ENCODE results near the gene RAB34. TPM values are rescaled to one million over a fixed set of nuclear protein-coding genes. Genes with fewer than 3 reads are reported as not detected.

The RAB34 gene, protein sequence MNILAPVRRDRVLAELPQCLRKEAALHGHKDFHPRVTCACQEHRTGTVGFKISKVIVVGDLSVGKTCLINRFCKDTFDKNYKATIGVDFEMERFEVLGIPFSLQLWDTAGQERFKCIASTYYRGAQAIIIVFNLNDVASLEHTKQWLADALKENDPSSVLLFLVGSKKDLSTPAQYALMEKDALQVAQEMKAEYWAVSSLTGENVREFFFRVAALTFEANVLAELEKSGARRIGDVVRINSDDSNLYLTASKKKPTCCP
- polyA plus RNA-seq (2011; rRNA removed) (389 and 428 TPM in 2 replicates), polyA minus RNA-seq (2011; rRNA and poly(A)+ RNA removed) (295 and 356 TPM in 2 replicates)

GRCh38 chr17:28717578-28718332 lies at the start of gene RAB34:
RAB34 (minus strand) TSS chr17:28717868; CDS start chr17:28717266, 602 bp downstream.
- peak; percentile 15; the same call in 1 of the 2 replicates for TF ChIP-seq CTCF (IDR thresholded peaks at IDR 0.05; ENCODE audit: low read depth, low read length)
- ChIA-PET POLR2A (no interaction called here), CTCF (no interaction called here)

GRCh38 chr17:28765038-28765437 lies 47.4 kb upstream of the RAB34 start:
- ChIA-PET CTCF (interaction anchor here (0.6 to 6.4 kb wide), 20 partner anchors 9 to 188 kb away, joined by 3 to 100 read pairs (median 12); partner anchors contain the start of genes FAM222B, FLOT2, NEK8 and TLCD1), POLR2A (no interaction called here)
- no peak for DNase-seq (ENCODE audit: low read depth, low spot score)
- Histone ChIP-seq H3K4me3 (ENCODE audit: low read depth, low read length) (no peak overlapping the region), H3K9me3 (ENCODE audit: control insufficient read depth, insufficient read depth, low read length) (no peaks in the 10 kb centered on the region), H3K27ac (ENCODE audit: low read depth, low read length) (no peak overlapping the region), H3K27me3 (ENCODE audit: control insufficient read depth, insufficient read depth, low read length) (no peaks in the 10 kb centered on the region)
- TF ChIP-seq CTCF (IDR thresholded peaks at IDR 0.05; ENCODE audit: low read depth, low read length) = no peak

More at GRCh38 chr17:28717578-28718332, at the start of gene RAB34:
- Histone ChIP-seq H3K27ac (ENCODE audit: low read depth, low read length) (peak within 1 kb of the TSS; percentile 91), H3K27me3 (ENCODE audit: control insufficient read depth, insufficient read depth, low read length) (no peaks in the 10 kb centered on the region), H3K4me3 (ENCODE audit: low read depth, low read length) (peak within 1 kb of the TSS; percentile 85), H3K9me3 (ENCODE audit: control insufficient read depth, insufficient read depth, low read length) (no peaks in the 10 kb centered on the region; the same call in 1 of the 2 replicates)
- DNase-seq (ENCODE audit: low read depth, low spot score) = peak; percentile 74

DNA sequence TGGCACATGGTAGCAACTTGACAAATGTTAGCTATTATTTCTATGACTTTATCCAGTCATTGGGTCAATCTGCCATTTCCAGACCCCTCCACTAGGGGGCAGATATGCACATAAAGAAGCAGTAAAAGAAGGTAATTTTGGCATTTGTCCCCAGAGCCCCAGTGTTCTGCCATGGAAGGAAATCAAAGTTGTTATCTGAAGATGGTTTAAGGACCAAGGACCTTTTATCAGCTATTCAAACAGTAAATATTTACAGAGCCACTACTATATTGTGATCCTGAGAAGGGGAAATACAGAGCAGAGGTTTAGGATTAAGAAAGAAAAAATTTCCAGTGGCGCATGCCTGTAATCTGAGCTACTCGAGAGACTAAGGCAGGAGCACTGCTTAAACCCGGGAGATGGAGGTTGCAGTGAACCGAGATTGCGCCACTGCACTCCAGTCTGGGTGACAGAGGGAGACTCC lies 46.2 kb upstream of the RAB34 start:
- DNase-seq (ENCODE audit: low read depth, low spot score) = peak; percentile 51
- Histone ChIP-seq H3K9me3 (ENCODE audit: control insufficient read depth, insufficient read depth, low read length) (no peaks in the 10 kb centered on the region), H3K4me3 (ENCODE audit: low read depth, low read length) (no peak overlapping the region), H3K27ac (ENCODE audit: low read depth, low read length) (no peak overlapping the region), H3K27me3 (ENCODE audit: control insufficient read depth, insufficient read depth, low read length) (no peaks in the 10 kb centered on the region)
- peak; percentile 89 for TF ChIP-seq CTCF (IDR thresholded peaks at IDR 0.05; ENCODE audit: low read depth, low read length)
- ChIA-PET POLR2A (interaction anchor here (0.6 to 1.5 kb wide), 7 partner anchors 21 to 186 kb away, joined by 3 to 9 read pairs (median 5); partner anchors contain the start of genes NEK8 and TRAF4), CTCF (interaction anchor here (0.6 to 6.4 kb wide), 66 partner anchors 10 to 352 kb away, joined by 3 to 100 read pairs (median 7); partner anchors contain the start of genes FAM222B, FLOT2, NEK8 and PHF12)

GRCh38 chr17:28763137-28763799 lies 45.6 kb upstream of the RAB34 start:
- no peaks in the 10 kb centered on the region for H3K27me3 ChIP-seq (ENCODE audit: control insufficient read depth, insufficient read depth, low read length)
- no peak for DNase-seq (ENCODE audit: low read depth, low spot score)
- ChIA-PET POLR2A (interaction anchor here (0.6 to 1.5 kb wide), 7 partner anchors 20 to 187 kb away, joined by 3 to 9 read pairs (median 5); partner anchors contain the start of genes NEK8 and TRAF4), CTCF (interaction anchor here (0.6 to 6.4 kb wide), 65 partner anchors 11 to 353 kb away, joined by 3 to 100 read pairs (median 7); partner anchors contain the start of genes FAM222B, FLOT2, NEK8 and PHF12)
- TF ChIP-seq CTCF (IDR thresholded peaks at IDR 0.05; ENCODE audit: low read depth, low read length) = no peak
- H3K27ac ChIP-seq (ENCODE audit: low read depth, low read length) = no peak overlapping the region
- H3K9me3 ChIP-seq (ENCODE audit: control insufficient read depth, insufficient read depth, low read length) = no peaks in the 10 kb centered on the region
- H3K4me3 ChIP-seq (ENCODE audit: low read depth, low read length) = no peak overlapping the region

Data from AG04450 (cell line).